ENCODE measurements around the gene MRTFB. TPM values are rescaled to one million over a fixed set of nuclear protein-coding genes. Genes with fewer than 3 reads are reported as not detected.

Gene MRTFB
- polyA plus RNA-seq, 12 donors, result 16.8 to 34.6 (median 23.3) TPM; not detected in 1

DNA sequence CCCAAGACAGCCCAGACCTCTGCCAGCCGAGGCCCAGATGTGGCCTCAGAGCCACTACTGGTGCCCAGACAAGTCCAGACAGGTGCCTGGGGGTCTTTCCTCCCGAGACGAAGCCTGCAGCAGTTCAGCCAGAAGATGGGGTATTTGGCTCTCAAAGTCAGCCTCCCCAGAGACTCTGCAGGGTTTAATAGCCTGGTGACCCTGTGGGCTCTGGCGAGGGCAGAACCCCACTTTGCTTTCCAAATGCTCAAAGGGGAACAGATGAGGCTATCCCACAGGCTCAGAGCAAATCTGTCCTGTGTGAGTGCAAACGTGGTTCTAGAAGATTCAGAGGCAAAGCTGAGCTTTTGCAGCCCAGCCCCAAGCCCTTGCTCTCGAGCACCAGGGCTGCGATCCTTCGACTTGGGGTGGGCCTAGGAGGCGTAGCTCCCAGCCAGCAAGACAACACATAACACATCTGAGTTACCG is 236.0 kb downstream of the MRTFB start:
- no peak for DNase-seq

DNA sequence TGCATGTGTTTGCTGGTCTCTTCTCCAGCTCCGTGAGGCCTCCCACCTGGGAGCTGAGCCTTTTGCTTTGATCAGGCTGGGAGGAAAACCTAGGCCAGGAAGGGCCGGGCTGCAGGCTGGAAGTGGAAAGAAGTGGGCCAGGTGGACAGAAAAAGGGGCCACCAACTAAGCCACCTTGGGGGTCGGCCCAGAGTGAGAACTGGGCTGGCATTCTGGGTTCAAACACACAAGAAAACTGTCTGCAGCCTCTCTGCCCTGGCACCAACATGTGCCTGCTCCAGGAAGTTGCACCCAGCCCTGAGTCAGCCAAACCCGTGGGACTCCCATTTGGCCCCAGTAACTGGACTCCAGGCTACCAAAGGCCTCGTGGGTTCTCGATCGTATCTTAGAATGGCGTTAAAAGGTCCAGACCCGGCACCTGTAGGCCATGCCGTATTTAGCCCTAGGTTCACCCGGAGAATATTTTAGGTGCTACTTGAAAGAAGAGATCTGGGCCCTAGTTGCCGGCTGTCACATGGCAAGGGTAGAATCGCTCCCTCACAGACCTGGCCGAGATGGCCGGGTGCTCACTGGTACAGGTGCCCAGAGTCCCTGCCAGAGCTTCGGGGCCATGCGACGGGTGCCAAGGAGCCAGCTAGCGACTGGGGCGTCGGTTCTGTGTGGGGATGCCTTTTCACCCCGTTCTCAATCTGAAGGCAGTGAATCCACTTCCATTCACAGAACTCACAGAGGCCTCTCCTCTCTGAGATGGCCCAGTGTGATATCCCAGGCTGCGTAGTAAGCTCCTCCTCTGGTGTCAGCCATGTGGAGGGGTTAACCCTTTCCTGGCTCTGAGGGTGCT is 236.6 kb downstream of the MRTFB start:
- DNase-seq, result no peak

DNA sequence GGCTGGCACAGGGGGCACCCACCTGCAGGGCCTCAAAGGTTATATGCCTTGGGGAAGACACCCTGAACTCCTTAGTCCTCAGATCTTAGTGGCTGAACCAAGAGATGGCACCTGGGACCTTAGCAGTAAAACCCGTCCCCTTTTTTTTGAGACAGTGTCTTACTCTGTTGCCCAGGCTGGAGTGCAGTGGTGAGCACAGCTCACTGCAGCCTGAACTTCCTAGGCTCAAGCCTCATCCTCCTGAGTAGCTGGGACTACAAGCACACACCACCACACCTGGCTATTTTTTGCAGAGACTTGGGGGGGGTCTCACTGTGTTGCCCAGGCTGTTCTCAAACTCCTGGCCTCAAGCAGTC is 237.2 kb downstream of the MRTFB start:
- DNase-seq, result no peak

GRCh38 chr16:14309001-14309886 is 238.1 kb downstream of the MRTFB start:
- no peak for DNase-seq

DNA sequence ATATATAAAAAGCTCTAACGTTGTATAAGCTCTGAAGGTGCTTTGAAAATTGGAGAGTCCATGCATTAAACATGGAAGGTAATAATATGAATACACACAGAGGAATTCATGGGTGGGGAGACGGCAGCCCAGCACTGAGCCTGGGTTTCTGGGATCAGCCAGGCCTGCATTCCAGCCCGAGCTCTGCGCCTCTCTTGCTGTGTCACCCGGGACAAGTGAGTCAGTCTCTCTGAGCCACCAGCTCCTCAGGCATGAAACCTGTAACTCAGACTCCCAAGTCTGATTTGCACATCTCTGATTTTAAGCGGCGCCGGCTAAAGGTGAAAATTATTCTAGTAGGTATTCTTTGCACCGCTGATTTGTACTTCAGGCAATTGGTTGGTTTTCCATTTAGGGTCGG is 238.8 kb downstream of the MRTFB start:
- DNase-seq, result no peak

- DNase-seq, result no peak
These were observed 239.4 kb downstream of the MRTFB start for GRCh38 chr16:14310519-14310991.

DNA sequence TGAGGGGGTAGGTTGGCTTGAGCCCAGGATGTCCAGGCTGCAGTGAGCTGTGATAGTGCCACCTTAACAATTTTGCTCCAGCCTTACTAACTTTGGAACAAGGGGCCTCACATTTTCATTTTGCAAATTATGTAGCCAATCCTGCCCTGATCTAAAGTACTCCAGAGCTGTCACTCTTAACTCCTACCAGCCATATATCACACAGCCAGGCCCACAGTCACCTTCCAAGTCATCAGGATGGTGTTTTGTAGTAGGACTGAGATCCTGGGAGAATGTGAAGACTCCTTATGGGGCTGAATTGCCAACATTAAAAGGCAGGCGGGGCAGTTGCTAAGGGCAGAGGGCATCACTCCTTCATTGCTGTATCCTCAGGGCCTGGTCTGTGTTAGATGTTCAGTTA is 243.0 kb downstream of the MRTFB start:
- DNase-seq, result no peak

- no peak for DNase-seq
These were observed 244.7 kb downstream of the MRTFB start for GRCh38 chr16:14315683-14316320.

Other genes starting within 250 kb of the MRTFB start
- 10 to 100 TPM in 9 of 12 donors, 1 to 10 TPM in 2, not detected in 1; 8.1 to 17.8 (median 11.2) TPM for gene ERCC4, start 151.2 kb upstream of the MRTFB start, polyA plus RNA-seq (ENCODE audit: insufficient read length in 12 of 12)